ENCODE data around the gene TSPAN16. TPM values are rescaled to one million over a fixed set of nuclear protein-coding genes. Genes with fewer than 3 reads are reported as not detected.

Gene TSPAN16
- total RNA-seq, 3 donors from 2014 or later, result not detected

- H3K36me3 Mint-ChIP-seq (ENCODE audit: insufficient read depth), result no peaks in the 10 kb centered on the region
- no peaks in the 10 kb centered on the region for H3K9me3 Mint-ChIP-seq
- H3K4me1 Mint-ChIP-seq (ENCODE audit: low read depth), result peaks cover 11% of the 10 kb centered on the region
- peaks cover 34% of the 10 kb centered on the region for H3K27me3 Mint-ChIP-seq (ENCODE audit: low read depth)
- DNase-seq, result no peak
- ATAC-seq, result no peak
- no peak overlapping the region for H3K4me3 Mint-ChIP-seq
Observed at GRCh38 chr19:11281356-11282049, 14.5 kb upstream of the TSPAN16 start.

DNA sequence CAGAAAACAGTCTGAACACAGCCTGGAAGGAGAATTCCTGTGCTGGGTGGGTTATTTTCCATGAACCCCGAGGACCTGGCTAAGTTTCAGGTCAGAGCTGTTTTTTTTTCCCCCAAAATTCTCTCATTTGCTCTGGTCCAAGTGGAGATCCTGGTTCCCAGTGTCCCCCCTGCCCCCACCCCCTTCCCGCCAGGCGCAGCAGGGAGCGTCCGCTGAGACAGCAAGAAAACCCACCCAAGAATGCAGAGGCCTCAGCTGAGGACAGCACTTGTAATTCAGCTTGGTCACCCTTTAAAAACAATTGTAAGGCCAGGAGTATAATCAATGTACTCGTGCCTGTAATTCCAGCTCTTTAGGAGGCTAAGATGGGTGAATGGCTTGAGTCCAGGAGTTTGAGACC lies 11.4 kb upstream of the TSPAN16 start:
- peaks cover 8% of the 10 kb centered on the region for H3K4me1 Mint-ChIP-seq (ENCODE audit: low read depth)
- no peak for ATAC-seq

DNA sequence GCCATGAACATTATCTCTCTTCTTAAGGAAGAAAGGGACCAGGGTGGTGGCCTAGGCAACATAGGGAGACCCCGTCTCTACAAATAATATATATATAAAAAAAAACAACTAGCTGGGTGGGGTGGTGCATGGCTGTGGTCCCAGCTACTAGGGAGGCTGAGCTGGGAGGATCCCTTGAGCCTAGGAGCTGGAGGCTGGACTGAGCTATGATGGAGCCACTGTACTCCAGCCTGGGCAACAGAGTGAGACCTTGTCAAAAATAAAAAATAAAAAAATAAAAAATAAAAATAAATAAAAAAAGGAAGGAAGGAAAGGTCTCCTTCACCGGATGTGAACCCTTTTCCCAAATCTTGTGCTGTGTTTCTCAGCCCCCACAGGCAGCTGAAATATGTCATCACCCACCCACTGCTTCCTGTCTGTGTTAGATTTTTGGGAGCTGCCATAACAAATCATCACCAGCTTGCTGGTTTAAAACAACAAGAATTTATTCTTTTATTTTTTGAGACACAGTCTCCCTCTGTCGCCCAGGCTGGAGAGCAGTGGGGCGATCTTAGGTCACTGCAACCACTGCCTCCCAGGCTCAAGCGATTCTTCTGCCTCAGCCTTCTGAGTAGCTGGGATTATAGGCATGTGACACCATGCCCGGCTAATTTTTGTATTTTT lies 9.5 kb upstream of the TSPAN16 start:
- no peak for ATAC-seq
- Mint-ChIP-seq H3K27me3 (ENCODE audit: low read depth) (peaks cover 48% of the 10 kb centered on the region), H3K4me1 (ENCODE audit: low read depth) (peaks cover 3% of the 10 kb centered on the region), H3K4me3 (no peak overlapping the region), H3K36me3 (ENCODE audit: insufficient read depth) (no peaks in the 10 kb centered on the region), H3K9me3 (no peaks in the 10 kb centered on the region)
- no peak for DNase-seq

More for the DNA sequence above, 11.4 kb upstream of the TSPAN16 start:
- Mint-ChIP-seq H3K4me3 (no peak overlapping the region), H3K9me3 (no peaks in the 10 kb centered on the region), H3K27me3 (ENCODE audit: low read depth) (peaks cover 36% of the 10 kb centered on the region), H3K36me3 (ENCODE audit: insufficient read depth) (no peaks in the 10 kb centered on the region)
- no peak for DNase-seq

DNA sequence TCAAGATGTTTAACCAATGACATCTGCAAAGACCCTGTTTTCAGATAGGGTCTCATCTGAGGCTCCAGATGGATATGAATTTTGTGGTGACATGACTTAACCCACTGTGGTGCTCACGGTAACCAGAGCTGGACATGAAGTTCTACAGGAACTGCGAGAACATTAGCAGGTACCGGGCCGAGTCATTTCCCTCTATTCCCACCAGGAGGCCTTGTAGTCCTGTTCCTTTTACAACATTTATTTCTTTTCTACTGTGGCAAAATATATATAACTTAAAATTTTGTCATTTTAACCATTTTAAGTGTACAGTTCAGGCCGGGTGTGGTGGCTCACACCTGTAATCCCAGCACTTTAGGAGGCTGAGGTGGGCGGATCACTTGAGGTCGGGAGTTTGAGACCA lies 7.6 kb upstream of the TSPAN16 start:
- Mint-ChIP-seq H3K27me3 (ENCODE audit: low read depth) (peaks cover 36% of the 10 kb centered on the region), H3K9me3 (no peaks in the 10 kb centered on the region), H3K4me3 (no peak overlapping the region), H3K36me3 (ENCODE audit: insufficient read depth) (no peaks in the 10 kb centered on the region), H3K4me1 (ENCODE audit: low read depth) (peaks cover 1% of the 10 kb centered on the region)
- no peak for ATAC-seq
- DNase-seq, result no peak

DNA sequence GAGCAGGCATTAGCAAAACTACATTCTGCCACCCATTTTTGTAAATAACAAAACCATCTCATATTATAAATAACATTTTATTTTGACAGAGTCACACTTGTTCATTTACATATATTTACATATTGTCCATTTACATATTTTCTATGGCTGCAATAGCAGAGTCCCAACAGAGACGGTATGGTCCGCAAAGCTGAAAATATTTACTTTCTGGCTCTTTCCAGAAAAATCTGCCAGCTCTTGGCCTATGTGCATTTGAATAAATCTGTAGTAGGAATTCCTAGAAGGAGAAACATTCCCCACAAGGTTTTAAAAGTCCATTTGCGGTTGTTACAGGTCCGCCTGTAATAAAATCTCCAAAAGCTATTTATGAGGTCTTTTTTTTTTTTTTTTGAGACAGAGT lies 5.7 kb upstream of the TSPAN16 start:
- peaks cover 37% of the 10 kb centered on the region for H3K27me3 Mint-ChIP-seq (ENCODE audit: low read depth)
- ATAC-seq (no peak), DNase-seq (no peak)
- H3K36me3 Mint-ChIP-seq (ENCODE audit: insufficient read depth), result no peaks in the 10 kb centered on the region
- peaks cover 9% of the 10 kb centered on the region for H3K4me1 Mint-ChIP-seq (ENCODE audit: low read depth)
- H3K4me3 Mint-ChIP-seq, result no peak overlapping the region
- no peaks in the 10 kb centered on the region for H3K9me3 Mint-ChIP-seq

DNA sequence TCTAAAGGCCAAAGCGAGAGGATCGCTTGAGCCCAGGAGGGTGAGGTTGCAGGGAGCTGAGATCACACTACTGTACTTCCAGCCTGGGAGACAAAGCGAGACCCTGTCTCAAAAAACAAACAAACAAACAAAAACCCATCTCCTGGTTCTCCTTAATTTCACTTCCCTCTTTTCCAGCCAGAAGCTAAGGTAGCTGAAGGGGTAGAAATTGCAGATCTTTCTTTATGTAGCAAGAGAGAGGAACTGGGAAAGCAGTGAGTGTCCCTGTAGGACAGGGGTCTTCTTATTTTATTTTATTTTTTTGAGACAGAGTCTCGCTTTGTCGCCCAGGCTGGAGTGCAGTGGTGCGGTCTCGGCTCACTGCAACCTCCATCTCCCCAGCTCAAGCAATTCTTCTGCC lies 4.5 kb upstream of the TSPAN16 start:
- Mint-ChIP-seq H3K4me1 (ENCODE audit: low read depth) (peaks cover 9% of the 10 kb centered on the region), H3K27me3 (ENCODE audit: low read depth) (peaks cover 36% of the 10 kb centered on the region), H3K4me3 (no peak overlapping the region), H3K9me3 (no peaks in the 10 kb centered on the region), H3K36me3 (ENCODE audit: insufficient read depth) (no peaks in the 10 kb centered on the region)
- ATAC-seq (no peak), DNase-seq (no peak)

DNA sequence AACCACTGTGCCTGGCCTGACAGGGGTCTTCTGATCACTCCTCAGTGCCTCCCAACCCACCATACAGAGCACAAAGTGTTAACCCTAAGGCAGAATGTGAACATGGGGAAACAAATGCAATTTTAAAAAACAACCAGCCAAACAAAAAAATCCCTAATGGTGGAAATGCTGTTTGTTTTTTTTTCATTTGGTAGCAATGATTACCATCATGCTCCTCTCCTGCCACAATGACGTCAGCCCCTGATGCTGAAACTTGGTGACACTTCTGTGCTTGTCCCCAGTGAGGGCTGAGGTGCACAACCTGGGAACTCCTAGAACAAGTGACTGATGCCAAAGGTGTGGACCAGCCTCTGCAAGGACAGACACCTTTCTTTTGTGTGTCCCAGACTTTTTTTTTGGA lies 4.0 kb upstream of the TSPAN16 start:
- no peak overlapping the region for H3K4me3 Mint-ChIP-seq
- ATAC-seq (no peak), DNase-seq (no peak)
- no peaks in the 10 kb centered on the region for H3K9me3 Mint-ChIP-seq
- H3K36me3 Mint-ChIP-seq (ENCODE audit: insufficient read depth), result no peaks in the 10 kb centered on the region
- H3K27me3 Mint-ChIP-seq (ENCODE audit: low read depth), result peaks cover 35% of the 10 kb centered on the region
- H3K4me1 Mint-ChIP-seq (ENCODE audit: low read depth), result peaks cover 9% of the 10 kb centered on the region

GRCh38 chr19:11293433-11294389 lies 2.2 kb upstream of the TSPAN16 start:
- H3K9me3 Mint-ChIP-seq, result no peaks in the 10 kb centered on the region
- no peaks in the 10 kb centered on the region for H3K36me3 Mint-ChIP-seq (ENCODE audit: insufficient read depth)
- H3K27me3 Mint-ChIP-seq (ENCODE audit: low read depth), result peaks cover 28% of the 10 kb centered on the region
- DNase-seq, result peak; percentile 70
- H3K4me1 Mint-ChIP-seq (ENCODE audit: low read depth), result peaks cover 9% of the 10 kb centered on the region
- ATAC-seq, result peak; percentile 99 to 100
- no peak overlapping the region for H3K4me3 Mint-ChIP-seq

- no peaks in the 10 kb centered on the region for H3K36me3 Mint-ChIP-seq (ENCODE audit: insufficient read depth)
- H3K4me1 Mint-ChIP-seq (ENCODE audit: low read depth), result peaks cover 9% of the 10 kb centered on the region
Observed at GRCh38 chr19:11295180-11295579, 780 bp upstream of the TSPAN16 start.

GRCh38 chr19:11296264-11296663 lies 304 bp downstream of the TSPAN16 start:
- DNase-seq, result no peak
- Mint-ChIP-seq H3K4me3 (no peak overlapping the region), H3K4me1 (ENCODE audit: low read depth) (peaks cover 9% of the 10 kb centered on the region), H3K9me3 (no peaks in the 10 kb centered on the region), H3K36me3 (ENCODE audit: insufficient read depth) (no peaks in the 10 kb centered on the region), H3K27me3 (ENCODE audit: low read depth) (peaks cover 14% of the 10 kb centered on the region)
- ATAC-seq, result no peak

More at GRCh38 chr19:11295180-11295579, 780 bp upstream of the TSPAN16 start:
- Mint-ChIP-seq H3K27me3 (ENCODE audit: low read depth) (peaks cover 20% of the 10 kb centered on the region), H3K4me3 (no peak overlapping the region), H3K9me3 (no peaks in the 10 kb centered on the region)
- DNase-seq (no peak), ATAC-seq (no peak)

- Mint-ChIP-seq H3K4me3 (no peak overlapping the region), H3K36me3 (ENCODE audit: insufficient read depth) (no peaks in the 10 kb centered on the region), H3K4me1 (ENCODE audit: low read depth) (no peaks in the 10 kb centered on the region), H3K27me3 (ENCODE audit: low read depth) (peaks cover 9% of the 10 kb centered on the region), H3K9me3 (no peaks in the 10 kb centered on the region)
- no peak for ATAC-seq
- no peak for DNase-seq
Observed at GRCh38 chr19:11299946-11300810, 4.2 kb downstream of the TSPAN16 start.

GRCh38 chr19:11300811-11301120 lies 4.8 kb downstream of the TSPAN16 start:
- ATAC-seq, result no peak
- Mint-ChIP-seq H3K9me3 (no peaks in the 10 kb centered on the region), H3K36me3 (ENCODE audit: insufficient read depth) (no peaks in the 10 kb centered on the region), H3K27me3 (ENCODE audit: low read depth) (peaks cover 8% of the 10 kb centered on the region), H3K4me1 (ENCODE audit: low read depth) (no peaks in the 10 kb centered on the region), H3K4me3 (no peak overlapping the region)
- no peak for DNase-seq

- Mint-ChIP-seq H3K9me3 (no peaks in the 10 kb centered on the region), H3K27me3 (ENCODE audit: low read depth) (peaks cover 14% of the 10 kb centered on the region), H3K4me3 (no peak overlapping the region), H3K36me3 (ENCODE audit: insufficient read depth) (no peaks in the 10 kb centered on the region), H3K4me1 (ENCODE audit: low read depth) (no peaks in the 10 kb centered on the region)
- no peak for ATAC-seq
- no peak for DNase-seq
Observed at GRCh38 chr19:11304936-11305335, 9.0 kb downstream of the TSPAN16 start.

DNA sequence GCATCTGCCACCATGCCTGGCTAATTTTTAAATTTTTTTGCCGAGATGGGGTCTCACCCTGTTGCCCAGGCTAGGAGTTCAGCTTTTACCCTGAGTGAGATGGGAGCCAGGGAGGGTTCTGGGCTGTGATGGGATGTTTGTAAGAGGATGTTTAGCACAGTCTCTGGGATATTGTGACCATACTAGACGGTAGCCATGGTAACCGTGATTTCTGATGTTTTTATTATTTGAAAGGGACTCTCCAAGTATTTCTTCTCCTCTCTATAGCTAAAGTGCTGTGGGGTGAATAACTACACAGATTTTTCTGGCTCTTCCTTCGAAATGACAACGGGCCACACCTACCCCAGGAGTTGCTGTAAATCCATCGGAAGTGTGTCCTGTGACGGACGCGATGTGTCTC lies 10.4 kb downstream of the TSPAN16 start:
- Mint-ChIP-seq H3K36me3 (ENCODE audit: insufficient read depth) (no peaks in the 10 kb centered on the region), H3K4me1 (ENCODE audit: low read depth) (no peaks in the 10 kb centered on the region), H3K9me3 (no peaks in the 10 kb centered on the region), H3K4me3 (no peak overlapping the region), H3K27me3 (ENCODE audit: low read depth) (peaks cover 14% of the 10 kb centered on the region)
- ATAC-seq (no peak), DNase-seq (no peak)

Measured in activated T-cell treated with anti-CD3 and anti-CD28 coated beads, Interleukin-2, amount 50 U/mL, for 4 hours (primary cell).